Measurements from ENCODE around the gene NAT9.

Gene NAT9

DNA sequence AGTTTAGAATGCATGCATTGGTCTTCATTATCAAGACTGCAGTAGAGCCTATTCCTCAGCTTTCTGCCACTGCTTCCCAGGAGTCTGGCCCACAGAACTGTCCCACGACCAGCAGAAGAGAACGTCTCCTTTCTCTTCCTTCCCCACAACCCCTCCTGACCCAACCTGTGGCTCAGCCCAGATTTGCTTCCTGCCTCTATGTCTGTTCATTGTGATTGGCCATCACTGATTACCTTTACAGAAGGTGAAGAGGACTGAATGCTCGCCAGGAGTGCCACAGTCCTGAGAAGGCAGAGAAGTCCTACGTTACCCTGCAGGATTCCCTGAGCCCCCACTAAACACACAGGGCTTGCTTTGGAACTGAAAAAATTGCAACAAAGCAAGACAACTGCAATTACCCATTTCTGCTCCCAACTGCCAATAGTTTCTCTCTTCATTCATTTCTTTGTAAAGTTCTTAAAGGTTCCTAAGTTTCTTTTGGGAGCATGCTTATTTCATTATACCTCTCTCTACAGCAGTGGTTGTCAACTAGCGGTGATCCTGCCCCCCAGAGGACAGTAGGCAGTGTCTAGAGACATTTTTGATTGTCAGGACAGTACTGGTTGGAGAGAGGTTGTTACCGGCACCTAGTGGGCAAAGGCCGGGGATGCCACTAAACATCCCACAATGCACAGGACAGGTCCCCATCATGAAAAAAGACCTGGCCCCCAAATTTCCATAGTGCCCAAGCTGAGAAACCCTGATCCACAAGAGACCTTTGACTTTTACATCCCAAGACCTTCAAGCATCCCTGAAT lies 4.5 kb upstream of the NAT9 start:
- no peak for DNase-seq (ENCODE audit: low read depth, low spot score)

- no peak for DNase-seq (ENCODE audit: low read depth, low spot score)
These were observed 3.8 kb upstream of the NAT9 start for GRCh38 chr17:74779948-74780400.

DNA sequence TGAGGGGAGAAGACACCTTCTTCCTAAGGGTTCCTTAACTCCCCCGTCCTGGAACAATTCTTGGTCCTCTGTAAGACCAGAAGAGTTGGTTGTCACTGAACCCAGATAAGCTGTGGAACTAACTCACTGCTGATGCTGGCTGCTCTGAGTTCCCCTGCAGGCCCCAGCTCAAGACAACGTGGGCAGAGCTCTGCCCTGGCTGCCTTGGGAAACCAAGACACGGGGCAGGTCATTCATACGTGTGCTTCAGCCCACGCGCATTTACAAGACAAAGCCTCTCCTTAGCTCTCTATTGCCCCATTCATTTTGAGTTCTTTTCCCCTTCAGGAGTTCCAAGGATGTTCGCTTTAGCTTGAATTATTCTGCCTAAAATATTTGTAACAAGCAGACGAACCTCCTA lies 3.4 kb upstream of the NAT9 start:
- no peak for DNase-seq (ENCODE audit: low read depth, low spot score)

GRCh38 chr17:74778960-74779359 lies 2.8 kb upstream of the NAT9 start:
- no peak for DNase-seq (ENCODE audit: low read depth, low spot score)

GRCh38 chr17:74777901-74778515 lies 1.9 kb upstream of the NAT9 start:
- no peak for DNase-seq (ENCODE audit: low read depth, low spot score)

- no peak for DNase-seq (ENCODE audit: low read depth, low spot score)
These were observed 845 bp upstream of the NAT9 start for GRCh38 chr17:74776990-74777389.

DNA sequence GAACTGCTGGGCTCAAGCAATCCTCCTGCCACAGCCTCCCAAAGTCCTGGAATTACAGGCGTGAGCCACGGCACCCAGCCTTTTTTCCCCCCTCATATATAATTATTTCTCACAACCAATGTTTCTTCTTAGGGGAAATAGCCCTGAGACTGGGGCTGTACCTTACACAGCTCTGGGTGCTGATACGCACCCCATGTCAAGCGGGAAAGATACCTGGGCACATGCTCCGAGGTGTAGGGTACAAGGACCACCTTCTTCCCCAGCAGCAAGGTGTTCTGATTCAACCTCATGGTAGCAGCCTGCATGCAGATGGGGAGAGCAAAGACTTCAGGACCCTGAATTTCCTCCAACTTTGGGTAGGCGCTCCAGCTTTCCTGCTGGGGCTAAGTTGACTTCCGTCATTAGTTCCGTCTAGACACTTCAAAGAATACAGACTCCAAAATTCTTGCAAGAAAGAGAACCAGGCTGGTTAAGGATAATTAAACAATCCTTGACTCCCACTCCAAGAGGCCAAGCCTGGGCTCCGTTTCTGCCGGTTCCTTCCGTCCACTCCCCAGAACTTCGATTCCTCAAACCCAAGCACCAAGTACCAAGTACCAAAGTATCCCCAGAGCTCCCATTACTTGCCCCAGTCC lies 619 bp downstream of the NAT9 start:
- no peak for DNase-seq (ENCODE audit: low read depth, low spot score)

GRCh38 chr17:74773871-74774286 lies 2.3 kb downstream of the NAT9 start:
- no peak for DNase-seq (ENCODE audit: low read depth, low spot score)

DNA sequence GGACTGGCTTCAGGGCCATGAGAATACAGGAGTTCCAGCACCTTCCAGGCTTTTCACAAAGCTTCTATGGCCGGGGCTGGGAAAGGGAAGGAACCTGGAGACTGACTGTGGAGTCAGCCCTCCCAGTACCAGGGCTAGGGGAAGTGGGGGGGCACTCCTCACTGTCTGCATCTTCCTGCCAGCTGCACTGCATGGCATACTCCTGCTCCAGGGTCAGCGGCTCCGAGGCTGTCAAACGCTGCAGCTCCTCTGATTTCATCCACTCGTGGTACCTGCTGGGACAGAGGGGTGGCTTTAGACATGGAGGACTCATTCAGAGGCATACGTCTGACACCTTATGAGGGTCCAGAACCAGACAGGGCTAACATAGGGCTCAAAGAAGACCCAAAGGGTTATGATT lies 2.7 kb downstream of the NAT9 start:
- DNase-seq (ENCODE audit: low read depth, low spot score) = no peak

DNA sequence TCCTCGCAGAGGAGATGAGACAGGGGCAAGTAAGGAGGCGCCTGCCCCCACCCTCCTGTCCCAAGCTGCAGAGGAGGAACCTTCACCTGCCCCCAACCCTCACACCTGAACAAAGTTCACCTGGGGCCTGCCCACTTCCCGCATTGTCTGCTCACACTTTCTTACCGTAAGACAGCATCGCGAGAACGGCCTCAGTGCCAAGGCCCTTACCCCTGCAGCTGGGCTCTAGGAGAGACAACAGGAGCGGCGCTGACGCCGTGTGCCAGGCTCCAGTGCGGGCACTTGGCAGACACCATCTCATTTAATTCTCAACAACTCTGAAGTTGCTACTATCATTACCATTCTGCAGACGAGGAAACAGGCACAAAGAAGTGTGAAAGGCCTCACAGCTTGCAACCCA lies 4.1 kb downstream of the NAT9 start:
- DNase-seq (ENCODE audit: low read depth, low spot score) = no peak

DNA sequence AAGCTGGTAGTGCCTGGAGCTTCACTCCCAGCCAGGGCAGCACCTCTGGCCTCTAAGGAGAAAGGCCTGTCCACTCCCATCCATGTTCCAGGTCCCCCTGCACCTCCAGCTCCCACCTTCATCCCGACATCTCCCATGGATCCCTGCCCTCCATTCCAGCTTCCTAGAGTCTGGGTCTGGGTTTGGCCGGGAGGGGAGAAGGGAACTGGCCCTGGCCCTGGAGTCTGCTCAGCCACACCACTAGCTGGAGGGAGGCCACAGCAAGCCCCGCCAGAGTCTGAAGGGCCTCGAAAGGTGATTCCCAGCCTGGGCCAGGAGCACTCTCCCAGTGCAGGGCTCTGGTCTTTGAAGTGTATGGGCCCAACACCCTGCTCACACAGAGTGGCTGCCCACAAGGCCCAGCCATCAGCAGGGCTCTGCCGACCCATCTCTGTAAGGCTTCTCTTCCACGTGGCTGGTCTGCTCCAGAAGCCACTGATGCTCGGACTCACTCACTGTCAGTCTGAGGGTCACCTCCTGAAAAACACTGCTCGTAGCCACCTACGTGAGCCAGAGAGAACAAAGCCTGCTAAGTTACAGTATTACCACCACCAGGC lies 4.7 kb downstream of the NAT9 start:
- DNase-seq (ENCODE audit: low read depth, low spot score) = no peak

GRCh38 chr17:74770498-74771318 lies 5.4 kb downstream of the NAT9 start:
- no peak for DNase-seq (ENCODE audit: low read depth, low spot score)

GRCh38 chr17:74769856-74770497 lies 6.2 kb downstream of the NAT9 start:
- DNase-seq (ENCODE audit: low read depth, low spot score) = no peak

DNA sequence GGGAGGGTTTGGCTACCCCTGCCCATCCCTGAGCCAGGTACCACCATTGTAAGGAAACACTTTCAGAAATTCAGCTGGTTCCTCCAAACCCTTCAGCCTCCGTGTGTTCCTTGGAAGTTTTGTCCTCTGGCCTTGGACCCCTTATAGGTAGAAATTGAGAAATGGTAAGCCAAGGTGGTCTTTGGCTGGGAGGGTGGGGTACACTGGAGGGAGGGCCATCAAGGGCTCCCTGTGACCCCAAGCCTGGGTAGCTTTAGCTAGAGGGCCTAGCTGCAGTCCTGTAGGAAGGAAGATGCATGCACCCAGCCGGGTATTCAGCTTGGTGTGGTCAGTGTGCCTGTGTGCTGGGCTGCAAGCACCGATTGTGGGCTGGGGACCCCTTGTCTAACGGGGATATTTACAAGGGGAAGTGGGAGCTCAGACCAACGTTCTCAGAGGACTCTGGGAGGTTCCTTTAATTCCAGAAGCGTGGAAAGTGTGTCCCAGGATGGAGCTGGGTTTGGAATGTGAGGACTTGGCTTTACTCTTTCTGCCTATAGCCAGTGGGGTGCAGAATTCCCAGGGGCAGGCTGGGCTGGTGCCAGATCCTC lies 6.8 kb downstream of the NAT9 start:
- DNase-seq (ENCODE audit: low read depth, low spot score) = no peak

DNA sequence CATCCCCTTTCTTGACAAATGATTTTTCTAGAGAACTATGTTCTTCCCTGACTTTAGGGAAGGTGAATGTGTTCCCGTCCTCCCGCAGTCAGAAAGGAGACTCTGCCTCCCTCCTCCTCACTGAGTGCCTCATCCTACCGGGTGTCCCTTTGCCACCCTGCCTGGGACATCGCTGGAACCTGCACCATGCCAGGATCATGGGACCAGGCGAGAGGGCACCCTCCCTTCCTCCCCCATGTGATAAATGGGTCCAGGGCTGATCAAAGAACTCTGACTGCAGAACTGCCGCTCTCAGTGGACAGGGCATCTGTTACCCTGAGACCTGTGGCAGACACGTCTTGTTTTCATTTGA lies 7.4 kb downstream of the NAT9 start:
- no peak for DNase-seq (ENCODE audit: low read depth, low spot score)

DNA sequence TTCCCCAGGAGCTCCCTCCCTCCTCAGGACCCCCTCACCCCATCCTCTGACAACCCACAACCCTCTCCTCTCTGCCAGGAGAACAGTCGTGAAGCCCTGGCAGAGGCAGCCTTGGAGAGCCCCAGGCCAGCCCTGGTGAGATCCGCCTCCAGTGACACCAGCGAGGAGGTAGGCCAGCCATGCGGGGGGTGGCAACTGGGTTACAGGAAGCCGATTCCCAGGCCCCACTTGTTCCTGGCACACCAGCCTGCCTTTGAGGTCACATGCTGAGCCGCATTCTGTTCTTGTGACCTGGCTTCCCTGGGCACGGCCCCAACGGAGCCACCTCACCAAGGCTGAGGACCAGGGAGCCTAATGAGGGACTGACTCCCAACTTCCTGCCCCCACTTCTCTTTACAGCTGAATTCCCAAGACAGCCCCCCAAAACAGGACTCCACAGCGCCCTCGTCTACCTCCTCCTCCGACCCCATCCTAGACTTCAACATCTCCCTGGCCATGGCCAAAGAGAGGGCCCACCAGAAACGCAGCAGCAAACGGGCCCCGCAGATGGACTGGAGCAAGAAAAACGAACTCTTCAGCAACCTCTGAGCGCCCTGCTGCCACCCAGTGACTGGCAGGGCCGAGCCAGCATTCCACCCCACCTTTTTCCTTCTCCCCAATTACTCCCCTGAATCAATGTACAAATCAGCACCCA lies 7.9 kb downstream of the NAT9 start:
- DNase-seq (ENCODE audit: low read depth, low spot score) = no peak

DNA sequence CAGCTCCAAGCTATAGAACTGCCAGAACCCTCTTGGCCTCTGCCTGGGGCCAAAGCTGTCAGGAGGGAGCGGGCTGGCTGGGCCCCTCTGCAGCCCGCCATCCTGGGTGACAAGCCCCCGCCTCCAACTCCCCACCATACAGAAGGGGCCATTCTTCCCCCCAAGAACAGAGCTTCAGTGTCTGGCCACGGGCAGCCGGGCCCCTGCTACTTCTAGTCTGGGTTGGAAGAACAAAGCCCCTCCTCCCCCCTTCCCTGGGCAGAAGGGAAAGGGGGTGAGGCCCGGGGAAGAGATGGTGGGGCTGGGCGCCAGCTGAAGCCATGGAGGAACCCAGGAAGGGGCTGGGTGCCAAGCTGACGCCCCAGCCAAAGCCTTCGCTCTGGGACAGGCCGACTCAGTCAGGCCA lies 9.0 kb downstream of the NAT9 start:
- no peak for DNase-seq (ENCODE audit: low read depth, low spot score)

DNA sequence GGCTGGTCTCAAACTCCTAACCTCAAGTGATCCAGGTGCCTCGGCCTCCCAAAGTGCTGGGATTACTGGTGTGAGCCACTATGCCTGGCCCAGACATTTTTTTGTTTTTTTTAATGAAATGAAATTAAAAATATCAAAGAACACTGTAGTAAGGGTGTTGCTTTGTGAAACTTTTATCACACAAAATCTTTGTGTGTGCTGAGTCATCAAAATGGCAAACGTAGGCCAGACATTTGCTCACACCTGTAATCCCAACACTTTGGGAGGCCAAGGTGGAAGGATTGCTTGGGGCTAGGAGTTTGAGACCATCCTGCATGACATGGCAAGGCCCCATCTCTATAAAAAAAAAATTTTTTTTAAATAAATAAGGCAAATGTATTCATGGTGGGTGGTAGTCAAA lies 9.7 kb downstream of the NAT9 start:
- no peak for DNase-seq (ENCODE audit: low read depth, low spot score)

DNA sequence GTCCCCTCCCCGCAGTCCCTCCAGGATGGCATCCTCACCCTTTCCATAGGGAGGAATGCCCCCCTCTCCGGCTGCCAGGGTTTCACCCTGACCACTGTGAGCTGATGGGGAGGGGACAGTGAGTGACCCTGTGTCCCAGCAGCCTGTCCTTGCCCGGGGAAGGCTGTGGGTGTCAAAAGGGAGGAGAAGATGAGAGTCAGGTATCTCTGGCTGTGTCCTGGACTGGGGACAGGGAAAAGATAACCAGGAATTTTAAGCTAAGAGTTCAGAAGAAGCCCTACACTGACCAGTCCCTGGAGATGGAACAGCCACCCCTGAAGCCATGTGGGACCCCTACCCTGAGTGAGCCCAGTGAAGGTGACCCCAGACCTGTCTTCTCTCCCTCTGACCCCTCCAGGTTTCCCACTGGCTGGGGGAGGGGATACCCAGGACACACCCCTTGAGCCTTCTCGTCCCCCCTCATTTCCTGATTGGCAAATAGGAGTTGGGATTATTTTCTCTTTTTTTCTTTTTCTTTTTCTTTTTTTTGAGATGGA lies 11.3 kb downstream of the NAT9 start:
- no peak for DNase-seq (ENCODE audit: low read depth, low spot score)
